ENCODE measurements around the gene TBC1D22A.

DNA sequence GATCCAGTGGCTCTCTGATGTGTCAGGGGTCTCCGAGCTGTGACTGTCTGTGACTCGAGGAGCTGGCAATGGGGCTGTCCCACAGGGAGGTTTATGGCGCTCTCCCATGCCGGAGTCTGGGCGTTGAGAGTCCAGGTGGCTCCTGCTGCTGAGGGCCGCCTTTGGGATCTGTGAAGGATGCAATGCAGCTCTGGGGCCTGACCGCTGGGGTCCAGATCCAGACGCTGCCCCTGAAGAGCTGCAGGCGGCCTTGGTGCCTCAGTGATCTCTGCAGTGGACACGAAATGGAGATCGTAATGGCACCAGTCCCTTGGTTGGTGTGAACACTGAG is 155.3 kb downstream of the TBC1D22A start:
- TF ChIP-seq, protein P1, sequence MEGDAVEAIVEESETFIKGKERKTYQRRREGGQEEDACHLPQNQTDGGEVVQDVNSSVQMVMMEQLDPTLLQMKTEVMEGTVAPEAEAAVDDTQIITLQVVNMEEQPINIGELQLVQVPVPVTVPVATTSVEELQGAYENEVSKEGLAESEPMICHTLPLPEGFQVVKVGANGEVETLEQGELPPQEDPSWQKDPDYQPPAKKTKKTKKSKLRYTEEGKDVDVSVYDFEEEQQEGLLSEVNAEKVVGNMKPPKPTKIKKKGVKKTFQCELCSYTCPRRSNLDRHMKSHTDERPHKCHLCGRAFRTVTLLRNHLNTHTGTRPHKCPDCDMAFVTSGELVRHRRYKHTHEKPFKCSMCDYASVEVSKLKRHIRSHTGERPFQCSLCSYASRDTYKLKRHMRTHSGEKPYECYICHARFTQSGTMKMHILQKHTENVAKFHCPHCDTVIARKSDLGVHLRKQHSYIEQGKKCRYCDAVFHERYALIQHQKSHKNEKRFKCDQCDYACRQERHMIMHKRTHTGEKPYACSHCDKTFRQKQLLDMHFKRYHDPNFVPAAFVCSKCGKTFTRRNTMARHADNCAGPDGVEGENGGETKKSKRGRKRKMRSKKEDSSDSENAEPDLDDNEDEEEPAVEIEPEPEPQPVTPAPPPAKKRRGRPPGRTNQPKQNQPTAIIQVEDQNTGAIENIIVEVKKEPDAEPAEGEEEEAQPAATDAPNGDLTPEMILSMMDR (IDR thresholded peaks at IDR 0.05): no peak
- TF ChIP-seq POLR2A (IDR thresholded peaks at IDR 0.05): no peak
